Cerebellar cortex (tissue), 1 donor: Measurements from ENCODE around the gene SPATA19.
"Not testable (repeated sequence)": the region's sequence is repeated elsewhere in the genome, so short reads cannot be mapped to it uniquely, and the experiment has no call there.

Experiments used
- DNase-seq: peaks from one replicate; pipeline ENCODE4 v3.0.0-alpha.2; 2015; ENCODE audit warnings: low spot score

Gene SPATA19

GRCh38 chr11:133845413-133845812 lies at the start of gene SPATA19:
TSS of gene SPATA19 (minus strand) at chr11:133845513. CDS start at chr11:133845446, 67 bp downstream.
- DNase-seq: no peak

- no peak for DNase-seq
Measured at GRCh38 chr11:133895061-133895479, 49.8 kb upstream of the SPATA19 start.

GRCh38 chr11:133893381-133893780 lies 48.1 kb upstream of the SPATA19 start:
- no peak for DNase-seq

GRCh38 chr11:133892584-133893380 lies 47.5 kb upstream of the SPATA19 start:
- no peak for DNase-seq

- no peak for DNase-seq
Measured at GRCh38 chr11:133892126-133892525, 46.8 kb upstream of the SPATA19 start.

GRCh38 chr11:133889893-133890292 lies 44.6 kb upstream of the SPATA19 start:
- DNase-seq: no peak

GRCh38 chr11:133889188-133889587 lies 43.9 kb upstream of the SPATA19 start:
- DNase-seq: no peak

- DNase-seq: no peak
Measured at GRCh38 chr11:133887692-133888332, 42.5 kb upstream of the SPATA19 start.

- DNase-seq: no peak
Measured at GRCh38 chr11:133886029-133886428, 40.7 kb upstream of the SPATA19 start.

GRCh38 chr11:133872160-133872559 lies 26.8 kb upstream of the SPATA19 start:
- no peak for DNase-seq

- no peak for DNase-seq
Measured at GRCh38 chr11:133867456-133867855, 22.1 kb upstream of the SPATA19 start.

GRCh38 chr11:133865466-133865865 lies 20.2 kb upstream of the SPATA19 start:
- no peak for DNase-seq

- no peak for DNase-seq
Measured at GRCh38 chr11:133864756-133865155, 19.4 kb upstream of the SPATA19 start.

- DNase-seq: no peak
Measured at GRCh38 chr11:133860151-133860550, 14.8 kb upstream of the SPATA19 start.

GRCh38 chr11:133854330-133854960 lies 9.1 kb upstream of the SPATA19 start:
- not testable (repeated sequence) for DNase-seq

- no peak for DNase-seq
Measured at GRCh38 chr11:133844217-133844616, 1.1 kb downstream of the SPATA19 start.

GRCh38 chr11:133843454-133843987 lies 1.8 kb downstream of the SPATA19 start:
- DNase-seq: no peak

- DNase-seq: no peak
Measured at GRCh38 chr11:133842730-133843129, 2.6 kb downstream of the SPATA19 start.

GRCh38 chr11:133842053-133842452 lies 3.3 kb downstream of the SPATA19 start:
- DNase-seq: no peak

- DNase-seq: no peak
Measured at GRCh38 chr11:133841279-133842043, 3.9 kb downstream of the SPATA19 start.

GRCh38 chr11:133840479-133840941 lies 4.8 kb downstream of the SPATA19 start:
- no peak for DNase-seq
